Measurements from ENCODE around the gene ACTR3.

Gene ACTR3

GRCh38 chr2:113876503-113877387 is 13.1 kb upstream of the ACTR3 start:
- no peaks in the 10 kb centered on the region for H3K27me3 ChIP-seq (ENCODE audit: insufficient read depth, poor library complexity, severe bottlenecking)
- DNase-seq (ENCODE audit: low read depth in 1 of 2, low spot score in 1 of 2): no peak
- H3K4me3 ChIP-seq (replicated peaks; ENCODE audit: insufficient read depth, low read length): no peak overlapping the region
- H3K27ac ChIP-seq (replicated peaks): no peak overlapping the region
- TF ChIP-seq CTCF (IDR thresholded peaks at IDR 0.05; ENCODE audit: insufficient read depth, low read length): no peak

GRCh38 chr2:113877711-113878598 is 11.9 kb upstream of the ACTR3 start:
- no peak overlapping the region for H3K4me3 ChIP-seq (replicated peaks; ENCODE audit: insufficient read depth, low read length)
- H3K27ac ChIP-seq (replicated peaks): no peak overlapping the region
- no peak for DNase-seq (ENCODE audit: low read depth in 1 of 2, low spot score in 1 of 2)
- no peaks in the 10 kb centered on the region for H3K27me3 ChIP-seq (ENCODE audit: insufficient read depth, poor library complexity, severe bottlenecking)
- TF ChIP-seq GABPA (IDR thresholded peaks at IDR 0.05; ENCODE audit: low read depth): no peak
- TF ChIP-seq REST (IDR thresholded peaks at IDR 0.05; ENCODE audit: insufficient replicate concordance, low read depth): no peak
- no peak for TF ChIP-seq POLR2AphosphoS5 (IDR thresholded peaks at IDR 0.05; ENCODE audit: low read depth)
- TF ChIP-seq CTCF (IDR thresholded peaks at IDR 0.05; ENCODE audit: insufficient read depth, low read length): no peak
- no peak for TF ChIP-seq SPI1 (IDR thresholded peaks at IDR 0.05; ENCODE audit: borderline replicate concordance, low read depth)

GRCh38 chr2:113878743-113879142 is 11.1 kb upstream of the ACTR3 start:
- H3K27ac ChIP-seq (replicated peaks): no peak overlapping the region
- no peak for DNase-seq (ENCODE audit: low read depth in 1 of 2, low spot score in 1 of 2)
- H3K4me3 ChIP-seq (replicated peaks; ENCODE audit: insufficient read depth, low read length): no peak overlapping the region

More at GRCh38 chr2:113878743-113879142, 11.1 kb upstream of the ACTR3 start:
- no peaks in the 10 kb centered on the region for H3K27me3 ChIP-seq (ENCODE audit: insufficient read depth, poor library complexity, severe bottlenecking)
- TF ChIP-seq CTCF (IDR thresholded peaks at IDR 0.05; ENCODE audit: insufficient read depth, low read length) (no peak), SPI1 (IDR thresholded peaks at IDR 0.05; ENCODE audit: borderline replicate concordance, low read depth) (no peak), REST (IDR thresholded peaks at IDR 0.05; ENCODE audit: insufficient replicate concordance, low read depth) (no peak), POLR2AphosphoS5 (IDR thresholded peaks at IDR 0.05; ENCODE audit: low read depth) (no peak), GABPA (IDR thresholded peaks at IDR 0.05; ENCODE audit: low read depth) (no peak)

All from HL-60 (cell line).